Measurements from ENCODE around the gene TET2. TPM values are rescaled to one million over a fixed set of nuclear protein-coding genes. Genes with fewer than 3 reads are reported as not detected.

The TET2 gene
- total RNA-seq, 6 experiments from 2014 or later = 7.8 to 11.2 (median 9.9) TPM

- no peak overlapping the region for H3K4me3 Mint-ChIP-seq
- no peak overlapping the region for H3K27ac Mint-ChIP-seq
- H3K4me1 Mint-ChIP-seq (ENCODE audit: low read depth) = peaks cover 8% of the 10 kb centered on the region
- H3K36me3 Mint-ChIP-seq (ENCODE audit: low read depth) = peaks cover 6% of the 10 kb centered on the region; the same call in 1 of the 2 replicates
- DNase-seq = no peak
- no peaks in the 10 kb centered on the region for H3K9me3 Mint-ChIP-seq
- H3K27me3 Mint-ChIP-seq (ENCODE audit: insufficient read depth) = no peaks in the 10 kb centered on the region
- TF ChIP-seq CTCF (IDR thresholded peaks at IDR 0.05) = no peak
These were observed 60.7 kb downstream of the TET2 start for GRCh38 chr4:105207386-105207785.

GRCh38 chr4:105208561-105208960 is 61.9 kb downstream of the TET2 start:
- Mint-ChIP-seq H3K4me3 (no peak overlapping the region), H3K27ac (no peak overlapping the region)
- no peak for TF ChIP-seq CTCF (IDR thresholded peaks at IDR 0.05)

GRCh38 chr4:105210916-105211315 is 64.2 kb downstream of the TET2 start:
- no peak for DNase-seq
- Mint-ChIP-seq H3K36me3 (ENCODE audit: low read depth) (peaks cover 6% of the 10 kb centered on the region; the same call in 1 of the 2 replicates), H3K4me3 (no peak overlapping the region), H3K27me3 (ENCODE audit: insufficient read depth) (no peaks in the 10 kb centered on the region), H3K27ac (no peak overlapping the region), H3K4me1 (ENCODE audit: low read depth) (peaks cover 10% of the 10 kb centered on the region), H3K9me3 (no peaks in the 10 kb centered on the region)
- TF ChIP-seq CTCF (IDR thresholded peaks at IDR 0.05) = no peak

More at GRCh38 chr4:105208561-105208960, 61.9 kb downstream of the TET2 start:
- H3K36me3 Mint-ChIP-seq (ENCODE audit: low read depth) = peaks cover 6% of the 10 kb centered on the region; the same call in 1 of the 2 replicates
- no peaks in the 10 kb centered on the region for H3K4me1 Mint-ChIP-seq (ENCODE audit: low read depth)
- no peaks in the 10 kb centered on the region for H3K27me3 Mint-ChIP-seq (ENCODE audit: insufficient read depth)
- no peaks in the 10 kb centered on the region for H3K9me3 Mint-ChIP-seq
- no peak for DNase-seq

GRCh38 chr4:105215609-105216313 is 69.1 kb downstream of the TET2 start:
- peak; percentile 6 for DNase-seq
- H3K27ac Mint-ChIP-seq = peak overlapping the region; percentile 62
- no peaks in the 10 kb centered on the region for H3K36me3 Mint-ChIP-seq (ENCODE audit: low read depth)
- H3K4me3 Mint-ChIP-seq = peak overlapping the region; percentile 33
- H3K4me1 Mint-ChIP-seq (ENCODE audit: low read depth) = peaks cover 15% of the 10 kb centered on the region
- no peaks in the 10 kb centered on the region for H3K27me3 Mint-ChIP-seq (ENCODE audit: insufficient read depth)
- no peaks in the 10 kb centered on the region for H3K9me3 Mint-ChIP-seq
- no peak for TF ChIP-seq CTCF (IDR thresholded peaks at IDR 0.05)

- H3K4me3 Mint-ChIP-seq = no peak overlapping the region
- TF ChIP-seq CTCF (IDR thresholded peaks at IDR 0.05) = no peak
- no peaks in the 10 kb centered on the region for H3K4me1 Mint-ChIP-seq (ENCODE audit: low read depth)
- no peaks in the 10 kb centered on the region for H3K9me3 Mint-ChIP-seq
- H3K36me3 Mint-ChIP-seq (ENCODE audit: low read depth) = peaks cover 4% of the 10 kb centered on the region; the same call in 1 of the 2 replicates
- no peaks in the 10 kb centered on the region; the same call in 1 of the 2 replicates for H3K27me3 Mint-ChIP-seq (ENCODE audit: insufficient read depth)
- no peak for DNase-seq
- H3K27ac Mint-ChIP-seq = no peak overlapping the region
These were observed 78.8 kb downstream of the TET2 start for GRCh38 chr4:105225500-105225899.
